ENCODE data around the gene HACD2. TPM values are rescaled to one million over a fixed set of nuclear protein-coding genes. Genes with fewer than 3 reads are reported as not detected.

HACD2 gene
- total RNA-seq, 1 donor from 2014 or later = 34.3 TPM

DNA sequence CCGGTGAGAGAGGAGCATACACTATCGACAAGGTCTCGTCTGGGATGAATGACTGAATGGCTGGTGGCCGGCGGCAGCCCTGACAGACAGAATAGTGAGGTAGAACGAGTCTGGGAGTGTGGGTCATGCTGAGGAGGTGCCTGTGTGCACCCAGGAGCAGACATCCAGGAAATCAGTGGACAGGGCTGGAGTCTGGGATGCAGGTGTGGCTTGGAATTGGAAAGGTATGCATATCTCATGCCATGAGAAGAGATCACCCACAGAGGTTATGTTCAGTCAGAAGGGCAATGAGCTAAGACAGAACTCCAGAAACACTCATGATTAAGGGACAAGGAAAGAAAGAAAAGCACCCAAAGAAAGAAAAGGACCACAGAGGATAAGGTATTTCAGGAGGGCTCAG lies 20.8 kb downstream of the HACD2 start:
- Histone ChIP-seq H4K20me1 (ENCODE audit: insufficient read depth, low read length) (peaks cover 31% of the 10 kb centered on the region), H3K79me2 (ENCODE audit: insufficient read depth, low read length) (no peaks in the 10 kb centered on the region), H3K4me2 (ENCODE audit: low read length) (no peak overlapping the region), H3K4me1 (ENCODE audit: insufficient read depth, low read length) (no peaks in the 10 kb centered on the region), H3K9me3 (ENCODE audit: insufficient read depth, low read depth, low read length) (no peaks in the 10 kb centered on the region), H3K4me3 (ENCODE audit: insufficient read depth, low read depth, low read length) (no peak overlapping the region), H3K36me3 (ENCODE audit: insufficient read depth, low read length) (no peaks in the 10 kb centered on the region), H3K27me3 (ENCODE audit: insufficient read depth, low read length) (no peaks in the 10 kb centered on the region), H2AFZ (ENCODE audit: low read depth, low read length) (no peak overlapping the region), H3K27ac (ENCODE audit: low read depth, low read length) (no peak overlapping the region), H3K9ac (ENCODE audit: low read length) (no peak overlapping the region)
- Mint-ChIP-seq H3K36me3 (ENCODE audit: low read depth, unreplicated experiment) (peaks cover 7% of the 10 kb centered on the region), H3K4me3 (ENCODE audit: unreplicated experiment) (no peak overlapping the region), H3K9me3 (ENCODE audit: unreplicated experiment) (no peaks in the 10 kb centered on the region), H3K4me1 (ENCODE audit: low read depth, unreplicated experiment) (peaks cover 7% of the 10 kb centered on the region), H3K27me3 (ENCODE audit: low read depth, unreplicated experiment) (no peaks in the 10 kb centered on the region), H3K27ac (ENCODE audit: unreplicated experiment) (no peak overlapping the region)
- TF ChIP-seq, protein P1, sequence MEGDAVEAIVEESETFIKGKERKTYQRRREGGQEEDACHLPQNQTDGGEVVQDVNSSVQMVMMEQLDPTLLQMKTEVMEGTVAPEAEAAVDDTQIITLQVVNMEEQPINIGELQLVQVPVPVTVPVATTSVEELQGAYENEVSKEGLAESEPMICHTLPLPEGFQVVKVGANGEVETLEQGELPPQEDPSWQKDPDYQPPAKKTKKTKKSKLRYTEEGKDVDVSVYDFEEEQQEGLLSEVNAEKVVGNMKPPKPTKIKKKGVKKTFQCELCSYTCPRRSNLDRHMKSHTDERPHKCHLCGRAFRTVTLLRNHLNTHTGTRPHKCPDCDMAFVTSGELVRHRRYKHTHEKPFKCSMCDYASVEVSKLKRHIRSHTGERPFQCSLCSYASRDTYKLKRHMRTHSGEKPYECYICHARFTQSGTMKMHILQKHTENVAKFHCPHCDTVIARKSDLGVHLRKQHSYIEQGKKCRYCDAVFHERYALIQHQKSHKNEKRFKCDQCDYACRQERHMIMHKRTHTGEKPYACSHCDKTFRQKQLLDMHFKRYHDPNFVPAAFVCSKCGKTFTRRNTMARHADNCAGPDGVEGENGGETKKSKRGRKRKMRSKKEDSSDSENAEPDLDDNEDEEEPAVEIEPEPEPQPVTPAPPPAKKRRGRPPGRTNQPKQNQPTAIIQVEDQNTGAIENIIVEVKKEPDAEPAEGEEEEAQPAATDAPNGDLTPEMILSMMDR (IDR thresholded peaks at IDR 0.05; ENCODE audit: insufficient read depth, low read depth, low read length) = no peak
- no peak for TF ChIP-seq EZH2 (IDR thresholded peaks at IDR 0.05; ENCODE audit: insufficient read depth, low read length)
- DNase-seq (ENCODE audit: low read depth) (no peak), FAIRE-seq (no peak)

DNA sequence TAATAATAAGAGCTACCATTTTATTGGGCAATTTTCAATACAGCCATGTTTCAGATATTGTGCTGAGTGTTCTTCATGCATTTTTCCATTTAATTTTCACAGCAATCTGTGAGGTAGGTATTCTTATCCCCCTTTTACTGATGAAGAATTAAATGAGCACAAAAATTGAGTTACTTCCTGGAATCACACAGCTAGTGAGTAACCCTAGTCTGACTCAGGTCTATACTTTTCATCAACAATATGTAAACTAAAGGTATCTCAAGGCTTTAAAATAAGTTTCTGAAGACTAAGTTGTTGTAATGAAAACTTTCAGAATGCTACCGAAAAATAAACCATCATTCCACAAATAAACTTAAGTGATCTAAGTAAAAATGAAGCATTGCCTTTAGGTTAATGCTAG lies 22.3 kb downstream of the HACD2 start:
- Histone ChIP-seq H3K36me3 (ENCODE audit: insufficient read depth, low read length) (no peaks in the 10 kb centered on the region), H4K20me1 (ENCODE audit: insufficient read depth, low read length) (peaks cover 23% of the 10 kb centered on the region), H3K4me2 (ENCODE audit: low read length) (no peak overlapping the region), H2AFZ (ENCODE audit: low read depth, low read length) (no peak overlapping the region), H3K4me1 (ENCODE audit: insufficient read depth, low read length) (no peaks in the 10 kb centered on the region), H3K9ac (ENCODE audit: low read length) (no peak overlapping the region), H3K79me2 (ENCODE audit: insufficient read depth, low read length) (no peaks in the 10 kb centered on the region), H3K9me3 (ENCODE audit: insufficient read depth, low read depth, low read length) (no peaks in the 10 kb centered on the region), H3K27ac (ENCODE audit: low read depth, low read length) (no peak overlapping the region), H3K4me3 (ENCODE audit: insufficient read depth, low read depth, low read length) (no peak overlapping the region), H3K27me3 (ENCODE audit: insufficient read depth, low read length) (no peaks in the 10 kb centered on the region)
- H3K4me3 Mint-ChIP-seq (ENCODE audit: unreplicated experiment) = no peak overlapping the region
- no peak for DNase-seq (ENCODE audit: low read depth)
- H3K27ac Mint-ChIP-seq (ENCODE audit: unreplicated experiment) = no peak overlapping the region
- TF ChIP-seq, protein P1 (IDR thresholded peaks at IDR 0.05; ENCODE audit: insufficient read depth, low read depth, low read length) = no peak
- TF ChIP-seq EZH2 (IDR thresholded peaks at IDR 0.05; ENCODE audit: insufficient read depth, low read length) = no peak
- no peak for FAIRE-seq
- no peaks in the 10 kb centered on the region for H3K9me3 Mint-ChIP-seq (ENCODE audit: unreplicated experiment)
- peaks cover 7% of the 10 kb centered on the region for H3K4me1 Mint-ChIP-seq (ENCODE audit: low read depth, unreplicated experiment)
- no peaks in the 10 kb centered on the region for H3K27me3 Mint-ChIP-seq (ENCODE audit: low read depth, unreplicated experiment)
- peaks cover 7% of the 10 kb centered on the region for H3K36me3 Mint-ChIP-seq (ENCODE audit: low read depth, unreplicated experiment)

DNA sequence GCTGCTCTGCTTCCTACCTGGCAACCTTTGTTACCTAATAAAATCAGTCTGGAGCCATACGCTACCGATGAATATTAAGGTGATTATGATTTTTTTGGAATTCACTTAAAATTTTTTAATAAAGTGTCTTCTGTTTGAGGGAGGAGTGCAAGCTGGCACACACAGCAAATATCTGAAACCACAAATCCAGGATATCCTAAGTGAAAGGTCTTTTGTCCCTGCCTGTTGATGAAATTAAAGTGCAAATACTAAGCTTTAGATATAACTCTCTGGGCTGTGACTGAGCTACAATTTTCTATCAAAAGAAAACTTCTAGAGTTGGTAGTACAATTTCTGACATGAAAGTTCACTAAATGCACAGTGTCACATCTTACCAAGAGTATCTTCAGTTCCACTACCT lies 23.7 kb downstream of the HACD2 start:
- DNase-seq (ENCODE audit: low read depth) (no peak), FAIRE-seq (no peak)
- Histone ChIP-seq H3K4me2 (ENCODE audit: low read length) (no peak overlapping the region), H3K4me3 (ENCODE audit: insufficient read depth, low read depth, low read length) (no peak overlapping the region), H3K27ac (ENCODE audit: low read depth, low read length) (no peak overlapping the region), H3K4me1 (ENCODE audit: insufficient read depth, low read length) (no peaks in the 10 kb centered on the region), H3K9ac (ENCODE audit: low read length) (no peak overlapping the region), H4K20me1 (ENCODE audit: insufficient read depth, low read length) (peaks cover 23% of the 10 kb centered on the region), H3K36me3 (ENCODE audit: insufficient read depth, low read length) (no peaks in the 10 kb centered on the region), H3K9me3 (ENCODE audit: insufficient read depth, low read depth, low read length) (no peaks in the 10 kb centered on the region), H2AFZ (ENCODE audit: low read depth, low read length) (no peak overlapping the region), H3K79me2 (ENCODE audit: insufficient read depth, low read length) (no peaks in the 10 kb centered on the region), H3K27me3 (ENCODE audit: insufficient read depth, low read length) (no peaks in the 10 kb centered on the region)
- TF ChIP-seq, protein P1 (IDR thresholded peaks at IDR 0.05; ENCODE audit: insufficient read depth, low read depth, low read length) = no peak
- TF ChIP-seq EZH2 (IDR thresholded peaks at IDR 0.05; ENCODE audit: insufficient read depth, low read length) = no peak
- Mint-ChIP-seq H3K27me3 (ENCODE audit: low read depth, unreplicated experiment) (no peaks in the 10 kb centered on the region), H3K27ac (ENCODE audit: unreplicated experiment) (no peak overlapping the region), H3K4me1 (ENCODE audit: low read depth, unreplicated experiment) (peaks cover 7% of the 10 kb centered on the region), H3K36me3 (ENCODE audit: low read depth, unreplicated experiment) (peaks cover 10% of the 10 kb centered on the region), H3K9me3 (ENCODE audit: unreplicated experiment) (no peaks in the 10 kb centered on the region), H3K4me3 (ENCODE audit: unreplicated experiment) (no peak overlapping the region)
